BJ (cell line): Measurements from ENCODE around the gene BOD1L1. TPM values are rescaled to one million over a fixed set of nuclear protein-coding genes. Genes with fewer than 3 reads are reported as not detected.

Experiments used
- CTCF ChIA-PET: fragments of 350-600 bp; formaldehyde crosslinking; extraction: SDS; loops from one replicate; lab custom pipeline; 2021; ENCODE audit warnings: antibody characterized with exemption, inconsistent platforms; lab: Yijun Ruan, JAX
- POLR2A ChIA-PET: fragments of 300-600 bp; sonication (Branson Sonifier 250); formaldehyde crosslinking; extraction: SDS; loops from one replicate; lab custom pipeline; 2021; ENCODE audit warnings: antibody characterized with exemption; lab: Charles Lee
- DNase-seq: peaks from one replicate; pipeline ENCODE4 v3.0.0-alpha.2; 2011; ENCODE audit warnings: low read depth
- H3K27me3 ChIP-seq: 2 replicates; pipeline ENCODE4 v1.6.0; 2011; ENCODE audit warnings: low read length; ENCODE audit not compliant: control insufficient read depth, insufficient read depth
- H3K36me3 ChIP-seq: 2 replicates; pipeline ENCODE4 v1.5.1; 2011; ENCODE audit warnings: low read length; ENCODE audit not compliant: control insufficient read depth, insufficient read depth
- H3K4me3 ChIP-seq: 2 replicates; pipeline ENCODE4 v1.5.1; 2011; ENCODE audit warnings: low read depth, mild to moderate bottlenecking, control low read depth, low read length
- CTCF ChIP-seq: IDR thresholded peaks from 2 replicates; pipeline ENCODE4 v1.5.1; 2011; ENCODE audit warnings: low read depth, mild to moderate bottlenecking, control low read depth, inconsistent platforms, low read length, moderate library complexity; ENCODE audit not compliant: insufficient read depth
- polyA plus RNA-seq: library from polyadenylated mRNA; depleted of rRNA; stranded (reverse); fragments of >200 nt; gene quantifications from 2 replicates; pipeline ENCODE4 v1.2.3, GENCODE V29; 2011

Gene BOD1L1
- polyA plus RNA-seq, 1 experiment, result 8.9 TPM

GRCh38 chr4:13546941-13547484 is 80.5 kb downstream of the BOD1L1 start:
- POLR2A ChIA-PET, result no interaction called here
- no peak for DNase-seq
- no peak for TF ChIP-seq CTCF
- peaks cover 28% of the 10 kb centered on the region for H3K27me3 ChIP-seq
- H3K36me3 ChIP-seq, result no peaks in the 10 kb centered on the region
- H3K4me3 ChIP-seq, result no peak overlapping the region
- CTCF ChIA-PET, result interaction anchor here (0.6 to 5.3 kb wide), 3 partner anchors 694 to 818 kb away, joined by 4 to 33 read pairs (median 5); no protein-coding TSS in a partner anchor

DNA sequence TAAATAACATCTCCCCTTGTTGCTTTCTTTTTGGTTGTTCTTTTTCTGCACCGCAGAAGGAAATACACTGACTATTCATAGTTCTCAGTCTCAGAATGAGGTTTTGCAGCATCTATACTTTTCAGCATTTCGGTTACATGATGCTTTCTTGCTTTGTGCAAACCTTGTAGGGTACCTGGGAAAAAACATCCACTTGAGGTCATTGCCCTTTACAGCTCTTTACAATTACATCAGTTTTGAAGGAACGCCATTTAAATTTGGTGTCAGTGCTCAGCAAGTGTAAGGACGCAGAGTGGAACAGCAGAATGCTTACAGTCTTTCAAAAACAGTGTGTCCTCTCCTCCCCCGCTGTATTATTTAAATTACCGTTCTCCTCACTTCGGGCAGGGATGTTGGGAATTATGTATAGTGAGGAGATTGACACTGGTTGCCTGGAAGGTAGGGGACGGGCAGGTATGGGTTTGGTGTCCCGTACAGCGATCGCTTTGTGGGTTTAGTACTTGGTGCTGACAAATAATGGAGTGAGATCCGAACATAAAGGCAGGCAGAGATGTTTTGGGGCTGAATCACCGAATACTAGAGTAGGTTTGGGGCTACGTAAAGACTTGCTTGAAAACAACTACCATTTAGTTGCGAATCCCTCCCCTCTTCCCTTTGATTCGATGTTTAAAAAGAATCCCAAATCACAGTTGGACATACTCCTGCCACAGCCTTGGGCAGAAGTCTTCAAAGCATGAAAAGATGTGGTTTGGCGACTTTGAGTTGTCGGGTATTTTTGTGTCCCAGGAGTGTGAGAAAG is 81.2 kb downstream of the BOD1L1 start:
- Histone ChIP-seq H3K27me3 (peaks cover 35% of the 10 kb centered on the region), H3K36me3 (no peaks in the 10 kb centered on the region), H3K4me3 (no peak overlapping the region)
- ChIA-PET POLR2A (no interaction called here), CTCF (interaction anchor here (0.6 to 5.3 kb wide), 2 partner anchors 694 to 817 kb away, joined by 4 to 33 read pairs; no protein-coding TSS in a partner anchor)
- DNase-seq, result no peak
- TF ChIP-seq CTCF, result no peak

DNA sequence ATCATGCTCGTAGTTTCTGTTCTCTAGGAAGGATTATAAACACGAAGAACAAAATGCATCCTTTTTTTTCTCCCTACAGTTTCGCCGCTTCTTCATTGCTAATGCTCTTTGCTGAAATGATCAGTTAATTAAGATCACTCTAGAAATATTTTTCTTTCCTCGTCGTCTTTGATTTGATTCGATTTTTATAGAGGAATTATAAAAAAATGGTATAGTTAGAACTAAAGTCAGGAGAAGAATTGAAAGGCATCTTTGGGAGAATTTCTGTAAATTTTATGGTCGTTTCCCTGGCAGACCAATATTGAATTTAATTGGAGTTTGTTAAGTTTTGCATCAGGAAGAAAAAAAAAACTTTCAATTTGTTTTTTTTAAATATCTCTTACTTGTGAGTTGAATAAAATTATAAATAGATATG is 82.1 kb downstream of the BOD1L1 start:
- no peak overlapping the region for H3K4me3 ChIP-seq
- ChIA-PET CTCF (no interaction called here), POLR2A (no interaction called here)
- no peak for TF ChIP-seq CTCF
- no peak for DNase-seq
- peaks cover 42% of the 10 kb centered on the region for H3K27me3 ChIP-seq
- H3K36me3 ChIP-seq, result no peaks in the 10 kb centered on the region

- Histone ChIP-seq H3K27me3 (peaks cover 48% of the 10 kb centered on the region), H3K4me3 (peak overlapping the region; percentile 48), H3K36me3 (no peaks in the 10 kb centered on the region)
- TF ChIP-seq CTCF, result no peak
- ChIA-PET CTCF (interaction anchor here (3.1 kb wide), 1 partner anchor 692 kb away, joined by 13 read pairs; no protein-coding TSS in a partner anchor), POLR2A (no interaction called here)
- no peak for DNase-seq
Observed at GRCh38 chr4:13544606-13545393, 82.7 kb downstream of the BOD1L1 start.
